Kasumi-1 (cell line): Measurements from ENCODE around the gene SLC35D2.
"Not testable (repeated sequence)": the region's sequence is repeated elsewhere in the genome, so short reads cannot be mapped to it uniquely, and the experiment has no call there.

ENCODE experiments used
- DNase-seq, 2 experiments: peaks; one replicate each; lab custom pipeline; 2025; lab: John Stamatoyannopoulos, UW

The SLC35D2 gene

GRCh38 chr9:96309850-96310249 lies 73.7 kb downstream of the SLC35D2 start:
- no peak for DNase-seq

- not testable (repeated sequence) for DNase-seq
Measured at GRCh38 chr9:96306958-96307357, 76.6 kb downstream of the SLC35D2 start.

- DNase-seq: no peak
Measured at GRCh38 chr9:96305171-96305570, 78.3 kb downstream of the SLC35D2 start.

- no peak for DNase-seq
Measured at GRCh38 chr9:96304230-96304629, 79.3 kb downstream of the SLC35D2 start.

GRCh38 chr9:96302021-96302420 lies 81.5 kb downstream of the SLC35D2 start, which contains the start of gene HSD17B3:
Gene HSD17B3, minus strand, starts transcription at chr9:96302176. Its CDS starts 72 bp downstream, at chr9:96302104.
- no peak for DNase-seq

GRCh38 chr9:96299823-96300222 lies 83.7 kb downstream of the SLC35D2 start:
- no peak for DNase-seq

- no peak for DNase-seq
Measured at GRCh38 chr9:96294159-96294545, 89.4 kb downstream of the SLC35D2 start.

- DNase-seq: no peak
Measured at GRCh38 chr9:96293498-96294158, 89.9 kb downstream of the SLC35D2 start.

- DNase-seq: no peak
Measured at GRCh38 chr9:96289392-96289791, 94.1 kb downstream of the SLC35D2 start.

GRCh38 chr9:96281641-96282040 lies 101.9 kb downstream of the SLC35D2 start:
- DNase-seq: no peak

GRCh38 chr9:96279932-96280331 lies 103.6 kb downstream of the SLC35D2 start:
- no peak for DNase-seq

- no peak for DNase-seq
Measured at GRCh38 chr9:96274939-96275338, 108.6 kb downstream of the SLC35D2 start.
